ENCODE results near the gene R3HDM4. TPM values are rescaled to one million over a fixed set of nuclear protein-coding genes. Genes with fewer than 3 reads are reported as not detected.

The R3HDM4 gene
- total and polyA plus RNA-seq, 9 of the 15 experiments (the other 6 are each of a cell fraction or from before 2014, with no cell fraction given) = 3.2 to 154 (median 59.0) TPM

GRCh38 chr19:879711-880438 is 33.1 kb downstream of the R3HDM4 start (continued):
- TF ChIP-seq ZNF318 (IDR thresholded peaks at IDR 0.05; ENCODE audit: borderline replicate concordance in 1 of 2, low read depth in 1 of 2) (no peak), PPARD (CRISPR knock-in tag; IDR thresholded peaks at IDR 0.05) (no peak), ZNF384 (IDR thresholded peaks at IDR 0.05; ENCODE audit: low read depth, low read length) (no peak), HNRNPL (IDR thresholded peaks at IDR 0.05; ENCODE audit: low read depth, low read length) (0 out of 2 replicates have a peak, but pooled peaks have one; percentile 64), ATF4 (CRISPR knock-in tag; IDR thresholded peaks at IDR 0.05) (no peak), ARID4B (CRISPR knock-in tag; IDR thresholded peaks at IDR 0.05) (no peak), ZNF583 (CRISPR knock-in tag; IDR thresholded peaks at IDR 0.05) (no peak), ZFP1 (CRISPR knock-in tag; IDR thresholded peaks at IDR 0.05) (no peak), SIX5 (IDR thresholded peaks at IDR 0.05; ENCODE audit: borderline replicate concordance in 1 of 2, insufficient read depth in 1 of 2, low read depth in 1 of 2, low read length in 2 of 2) (no peak), RBFOX2 (IDR thresholded peaks at IDR 0.05; ENCODE audit: low read depth, low read length) (peak; percentile 51), KDM2B (CRISPR knock-in tag; IDR thresholded peaks at IDR 0.05) (no peak), ZNF589 (CRISPR knock-in tag; IDR thresholded peaks at IDR 0.05; ENCODE audit: low read depth) (no peak), YBX1 (IDR thresholded peaks at IDR 0.05) (no peak), PYGO2 (tag; IDR thresholded peaks at IDR 0.05) (no peak)

Measured in K562 (cell line).